H9 (cell line): ENCODE results near the gene PPP1R14B. TPM values are rescaled to one million over a fixed set of nuclear protein-coding genes. Genes with fewer than 3 reads are reported as not detected.

Source experiments
- DNase-seq: peaks from one replicate; pipeline ENCODE4 v3.0.0-alpha.2; 2017
- H2AFZ ChIP-seq: one replicate; pipeline ENCODE4 v1.6.1; 2013; ENCODE audit warnings: mild to moderate bottlenecking, low read length, control low read depth, moderate library complexity
- H2AK5ac ChIP-seq: 2 replicates; pipeline ENCODE4 v1.6.1; 2013; ENCODE audit warnings: low read length, control low read depth, mixed read lengths; ENCODE audit not compliant: insufficient read length
- H2BK120ac ChIP-seq: one replicate; pipeline ENCODE4 v1.6.1; 2013; ENCODE audit warnings: low read depth, mild to moderate bottlenecking, low read length, control low read depth, inconsistent platforms; ENCODE audit not compliant: poor library complexity, severe bottlenecking
- H2BK12ac ChIP-seq: 2 replicates; pipeline ENCODE4 v1.6.1; 2013; ENCODE audit warnings: low read length, control low read depth, mixed read lengths, low read depth; ENCODE audit not compliant: insufficient read length
- H2BK15ac ChIP-seq: 2 replicates; pipeline ENCODE4 v1.6.1; 2013; ENCODE audit warnings: low read depth, low read length, control low read depth
- H2BK20ac ChIP-seq: one replicate; pipeline ENCODE4 v1.6.1; 2013; ENCODE audit warnings: low read depth, mild to moderate bottlenecking, low read length, control low read depth, inconsistent platforms; ENCODE audit not compliant: poor library complexity, severe bottlenecking
- H2BK5ac ChIP-seq: 2 replicates; pipeline ENCODE4 v1.6.1; 2013; ENCODE audit warnings: low read length, control low read depth, mixed read lengths; ENCODE audit not compliant: insufficient read length
- H3K14ac ChIP-seq: 2 replicates; pipeline ENCODE4 v1.6.1; 2013; ENCODE audit warnings: low read length, control low read depth; ENCODE audit not compliant: insufficient read depth
- H3K18ac ChIP-seq: 2 replicates; pipeline ENCODE4 v1.6.1; 2013; ENCODE audit warnings: low read depth, mild to moderate bottlenecking, mixed read lengths, low read length, control low read depth; ENCODE audit not compliant: insufficient read length
- H3K23ac ChIP-seq: 2 replicates; pipeline ENCODE4 v1.6.1; 2013; ENCODE audit warnings: low read length, control low read depth, mixed read lengths, low read depth; ENCODE audit not compliant: insufficient read length
- H3K23me2 ChIP-seq: 2 replicates; pipeline ENCODE4 v1.6.1; 2013; ENCODE audit warnings: low read depth, mild to moderate bottlenecking, mixed read lengths, low read length, control low read depth; ENCODE audit not compliant: insufficient read length, poor library complexity, severe bottlenecking
- H3K27ac ChIP-seq: 2 replicates; pipeline ENCODE4 v1.5.1; 2013; ENCODE audit warnings: low read length, control low read depth, mixed read lengths, low read depth; ENCODE audit not compliant: insufficient read length
- H3K27me3 ChIP-seq: 2 replicates; pipeline ENCODE4 v1.6.1; 2013; ENCODE audit warnings: low read length, control low read depth, inconsistent platforms; ENCODE audit not compliant: insufficient read depth
- H3K4ac ChIP-seq: 2 replicates; pipeline ENCODE4 v1.6.1; 2013; ENCODE audit warnings: low read depth, mild to moderate bottlenecking, control low read depth, inconsistent platforms, low read length, moderate library complexity
- H3K4me1 ChIP-seq: 2 replicates; pipeline ENCODE4 v1.6.1; 2013; ENCODE audit warnings: low read length, control low read depth, inconsistent platforms; ENCODE audit not compliant: insufficient read depth
- H3K4me2 ChIP-seq: 2 replicates; pipeline ENCODE4 v1.6.1; 2013; ENCODE audit warnings: low read length, control low read depth, mixed read lengths; ENCODE audit not compliant: insufficient read length, insufficient read depth
- H3K56ac ChIP-seq: 2 replicates; pipeline ENCODE4 v1.6.1; 2013; ENCODE audit warnings: low read depth, mild to moderate bottlenecking, mixed read lengths, low read length, control low read depth; ENCODE audit not compliant: insufficient read length
- H3K79me1 ChIP-seq: 2 replicates; pipeline ENCODE4 v1.6.1; 2013; ENCODE audit warnings: low read depth, mild to moderate bottlenecking, moderate library complexity, low read length, control low read depth, inconsistent platforms; ENCODE audit not compliant: insufficient read depth, poor library complexity, severe bottlenecking
- H3K79me2 ChIP-seq: 2 replicates; pipeline ENCODE4 v1.6.1; 2013; ENCODE audit warnings: low read length, control low read depth, inconsistent platforms; ENCODE audit not compliant: insufficient read depth
- H3K9ac ChIP-seq: 2 replicates; pipeline ENCODE4 v1.6.1; 2013; ENCODE audit warnings: low read length, control low read depth, mixed read lengths; ENCODE audit not compliant: insufficient read length; ENCODE audit errors: extremely low read depth
- H3K9me3 ChIP-seq: one replicate; pipeline ENCODE4 v1.6.1; 2013; ENCODE audit warnings: low read depth, low read length, inconsistent platforms; ENCODE audit not compliant: control insufficient read depth
- H3T11ph ChIP-seq: one replicate; pipeline ENCODE4 v1.6.1; 2013; ENCODE audit warnings: mild to moderate bottlenecking, low read length, control low read depth, inconsistent platforms
- H4K20me1 ChIP-seq: one replicate; pipeline ENCODE4 v1.6.1; 2013; ENCODE audit not compliant: control insufficient read depth, insufficient read length, insufficient read depth
- H4K5ac ChIP-seq: 2 replicates; pipeline ENCODE4 v1.6.1; 2013; ENCODE audit warnings: low read depth, mild to moderate bottlenecking, mixed read lengths, low read length, control low read depth; ENCODE audit not compliant: insufficient read length
- H4K8ac ChIP-seq: replicated peaks from 2 replicates; pipeline ENCODE4 v1.6.1; 2013; ENCODE audit warnings: low read length, control low read depth, mixed read lengths, low read depth; ENCODE audit not compliant: insufficient read length
- H4K91ac ChIP-seq: 2 replicates; pipeline ENCODE4 v1.6.1; 2013; ENCODE audit warnings: low read depth, mild to moderate bottlenecking, moderate library complexity, mixed read lengths, low read length, control low read depth; ENCODE audit not compliant: insufficient read length
- H3K27ac Mint-ChIP-seq, 3 experiments: 2 replicates in 2 of 3; 3 replicates in 1 of 3; pipeline ENCODE4 v1.8.0; 2020 to 2021; ENCODE audit warnings: mixed read lengths in 3 of 3, mild to moderate bottlenecking in 1 of 3, moderate library complexity in 1 of 3
- H3K27me3 Mint-ChIP-seq: 2 replicates; pipeline ENCODE4 v1.8.0; 2021; ENCODE audit warnings: low read depth, mild to moderate bottlenecking, moderate library complexity, mixed read lengths
- H3K36me3 Mint-ChIP-seq, 3 experiments: 2 replicates in 2 of 3; 3 replicates in 1 of 3; pipeline ENCODE4 v1.8.0; 2020 to 2021; ENCODE audit warnings: low read depth in 3 of 3, mixed read lengths in 3 of 3; ENCODE audit not compliant: insufficient read depth in 1 of 3
- H3K4me1 Mint-ChIP-seq, 2 experiments: 2 replicates each; pipeline ENCODE4 v1.8.0; 2020; ENCODE audit warnings: mixed read lengths in 2 of 2
- H3K4me3 Mint-ChIP-seq, 2 experiments: 2 replicates in 1 of 2; 3 replicates in 1 of 2; pipeline ENCODE4 v1.8.0; 2020 to 2021; ENCODE audit warnings: mild to moderate bottlenecking in 2 of 2, mixed read lengths in 2 of 2, moderate library complexity in 1 of 2
- H3K9me3 Mint-ChIP-seq, 2 experiments: 2 replicates in 1 of 2; 3 replicates in 1 of 2; pipeline ENCODE4 v1.8.0; 2020; ENCODE audit warnings: mild to moderate bottlenecking in 2 of 2, mixed read lengths in 2 of 2, moderate library complexity in 1 of 2
- WGBS: extraction: QIAGEN DNeasy Blood & Tissue Kit; methylation state at CpG from one replicate; pipeline ENCODE4 v1.1.7; 2013; ENCODE audit warnings: missing lambda C conversion rate, low lambda C conversion rate, mixed read lengths; ENCODE audit not compliant: insufficient read length; ENCODE audit errors: extremely low coverage; 5-methylcytosine and 5-hydroxymethylcytosine counted together
- total RNA-seq: library from RNA; stranded (reverse); gene quantifications from 2 replicates; pipeline ENCODE4 v1.2.1, GENCODE V29; 2021
- TF ChIP-seq, protein P1 (sequence below): fragments of 200-600 bp; sonication (generic); conservative IDR thresholded peaks from 3 replicates; pipeline ENCODE4 v1.8.0; 2021; ENCODE audit warnings: antibody characterized with exemption, mild to moderate bottlenecking

Gene PPP1R14B
- total RNA-seq, 1 experiment from 2014 or later: 358 TPM

DNA sequence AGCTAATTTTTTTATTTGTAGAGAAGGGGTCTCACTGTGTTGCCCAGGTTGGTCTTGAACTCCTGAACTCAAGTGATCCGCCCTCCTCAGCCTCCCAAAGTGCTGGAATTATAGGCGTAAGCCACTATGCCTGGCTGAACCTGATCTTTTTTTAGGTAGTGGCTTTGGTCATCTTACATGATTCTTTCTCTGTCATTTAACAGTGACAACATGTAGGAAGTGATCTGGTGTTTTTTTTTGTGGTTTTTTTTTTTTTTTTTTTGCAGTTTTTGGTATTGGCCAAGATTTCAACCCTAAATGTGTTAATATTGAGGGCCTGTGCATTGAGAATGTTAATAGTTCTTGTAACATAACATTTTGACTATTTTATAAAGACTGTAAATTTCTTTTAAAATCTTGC is 48.2 kb downstream of the PPP1R14B start:
- Histone ChIP-seq H3K79me2 (no peaks in the 10 kb centered on the region), H3K27ac (no peak overlapping the region), H2BK5ac (no peak overlapping the region), H3K23me2 (no peaks in the 10 kb centered on the region), H3K14ac (no peak overlapping the region), H3K56ac (no peak overlapping the region), H3K4me1 (no peaks in the 10 kb centered on the region), H3K9ac (no peak overlapping the region), H3K79me1 (no peaks in the 10 kb centered on the region), H3T11ph (no peak overlapping the region), H2BK120ac (no peak overlapping the region), H3K4ac (no peak overlapping the region), H4K8ac (no peak overlapping the region), H4K91ac (no peak overlapping the region), H4K5ac (no peak overlapping the region), H3K27me3 (no peaks in the 10 kb centered on the region), H3K23ac (no peak overlapping the region), H3K4me2 (no peak overlapping the region), H2BK15ac (no peak overlapping the region), H2AK5ac (no peak overlapping the region), H2AFZ (no peak overlapping the region), H2BK12ac (no peak overlapping the region), H3K18ac (no peak overlapping the region), H4K20me1 (peaks cover 3% of the 10 kb centered on the region), H2BK20ac (no peak overlapping the region), H3K9me3 (no peaks in the 10 kb centered on the region)
- no peak for DNase-seq
- H3K4me1 Mint-ChIP-seq: peaks cover 4% of the 10 kb centered on the region in 2 experiments; a peak in 3 of 4 replicates
- no peaks in the 10 kb centered on the region for H3K9me3 Mint-ChIP-seq
- no CpG with 5 or more reads among the region's 2 CpGs for WGBS
- TF ChIP-seq, protein P1, sequence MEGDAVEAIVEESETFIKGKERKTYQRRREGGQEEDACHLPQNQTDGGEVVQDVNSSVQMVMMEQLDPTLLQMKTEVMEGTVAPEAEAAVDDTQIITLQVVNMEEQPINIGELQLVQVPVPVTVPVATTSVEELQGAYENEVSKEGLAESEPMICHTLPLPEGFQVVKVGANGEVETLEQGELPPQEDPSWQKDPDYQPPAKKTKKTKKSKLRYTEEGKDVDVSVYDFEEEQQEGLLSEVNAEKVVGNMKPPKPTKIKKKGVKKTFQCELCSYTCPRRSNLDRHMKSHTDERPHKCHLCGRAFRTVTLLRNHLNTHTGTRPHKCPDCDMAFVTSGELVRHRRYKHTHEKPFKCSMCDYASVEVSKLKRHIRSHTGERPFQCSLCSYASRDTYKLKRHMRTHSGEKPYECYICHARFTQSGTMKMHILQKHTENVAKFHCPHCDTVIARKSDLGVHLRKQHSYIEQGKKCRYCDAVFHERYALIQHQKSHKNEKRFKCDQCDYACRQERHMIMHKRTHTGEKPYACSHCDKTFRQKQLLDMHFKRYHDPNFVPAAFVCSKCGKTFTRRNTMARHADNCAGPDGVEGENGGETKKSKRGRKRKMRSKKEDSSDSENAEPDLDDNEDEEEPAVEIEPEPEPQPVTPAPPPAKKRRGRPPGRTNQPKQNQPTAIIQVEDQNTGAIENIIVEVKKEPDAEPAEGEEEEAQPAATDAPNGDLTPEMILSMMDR: no peak
- no peak overlapping the region for H3K4me3 Mint-ChIP-seq
- H3K36me3 Mint-ChIP-seq: peaks cover 71 to 96% (median 96%) of the 10 kb centered on the region in 3 experiments; a peak in 6 of 7 replicates
- no peak overlapping the region for H3K27ac Mint-ChIP-seq
- no peaks in the 10 kb centered on the region for H3K27me3 Mint-ChIP-seq
